Subcutaneous adipose tissue (tissue), 4 donors: ENCODE data around the gene SLC7A10. TPM values are rescaled to one million over a fixed set of nuclear protein-coding genes. Genes with fewer than 3 reads are reported as not detected.

Source experiments
- CTCF ChIP-seq: fragments of 450-650 bp; IDR thresholded peaks from one replicate; pipeline ENCODE4 v1.5.1; 2016; ENCODE audit warnings: low read depth, mild to moderate bottlenecking, control low read depth, antibody characterized with exemption, moderate library complexity
- total RNA-seq, 4 donors: library from RNA; depleted of rRNA; stranded (reverse); fragments of >200 nt; gene quantifications; one replicate each; pipeline ENCODE4 v1.1.0, GENCODE V29; 2016

SLC7A10 gene
- total RNA-seq, 4 donors from 2014 or later, result 1.5 to 130 (median 13.0) TPM

GRCh38 chr19:33189453-33189852, 36.2 kb downstream of the SLC7A10 start:
- no peak for TF ChIP-seq CTCF

- no peak for TF ChIP-seq CTCF
These were observed 38.5 kb downstream of the SLC7A10 start for GRCh38 chr19:33187183-33187540.

GRCh38 chr19:33186431-33187182, 39.0 kb downstream of the SLC7A10 start:
- no peak for TF ChIP-seq CTCF

GRCh38 chr19:33177417-33177979, 48.2 kb downstream of the SLC7A10 start:
- no peak for TF ChIP-seq CTCF

- no peak for TF ChIP-seq CTCF
These were observed 48.8 kb downstream of the SLC7A10 start for GRCh38 chr19:33176670-33177416.

GRCh38 chr19:33175886-33176669, 49.6 kb downstream of the SLC7A10 start:
- no peak for TF ChIP-seq CTCF
